Erythroblast (primary cell): ENCODE results near the gene CFAP46.

ENCODE experiments used
- GATA1 ChIP-seq: IDR thresholded peaks from 2 replicates; pipeline ENCODE4 v1.6.1; 2011; ENCODE audit warnings: low read depth, mild to moderate bottlenecking, control low read depth, low read length, moderate library complexity
- POLR2A ChIP-seq: IDR thresholded peaks from 2 replicates; pipeline ENCODE4 v1.6.1; 2011; ENCODE audit warnings: mild to moderate bottlenecking, low read length

- TF ChIP-seq POLR2A (no peak), GATA1 (no peak)
Measured at GRCh38 chr10:132813001-132813401, 129.4 kb downstream of the CFAP46 start.
